HTERT RPE-1 (cell line): ENCODE results near the gene LDAH.
"Not testable (repeated sequence)": the region's sequence is repeated elsewhere in the genome, so short reads cannot be mapped to it uniquely, and the experiment has no call there.

Experiments used
- in situ Hi-C: fragments of 300-500 bp; cut with MboI; formaldehyde crosslinking; loops from 4 replicates; pipeline ENCODE4 v1.14.3; 2020; ENCODE audit warnings: low sequenced_read_pairs

Gene LDAH

GRCh38 chr2:20724500-20725053, 98.3 kb downstream of the LDAH start:
- in situ Hi-C loops = no loop called here

GRCh38 chr2:20723543-20723942, 99.4 kb downstream of the LDAH start:
- in situ Hi-C loops = no loop called here

- in situ Hi-C loops = no loop called here
These were observed 100.2 kb downstream of the LDAH start for GRCh38 chr2:20722592-20723240.

GRCh38 chr2:20717641-20718040, 105.3 kb downstream of the LDAH start:
- in situ Hi-C loops = no loop called here

GRCh38 chr2:20716164-20716563, 106.7 kb downstream of the LDAH start:
- in situ Hi-C loops = not testable (repeated sequence)

GRCh38 chr2:20714412-20714811, 108.5 kb downstream of the LDAH start:
- in situ Hi-C loops = not testable (repeated sequence)

GRCh38 chr2:20713585-20713984, 109.3 kb downstream of the LDAH start:
- in situ Hi-C loops = not testable (repeated sequence)

GRCh38 chr2:20711641-20712040, 111.3 kb downstream of the LDAH start:
- in situ Hi-C loops = not testable (repeated sequence)

GRCh38 chr2:20707601-20708000, 115.3 kb downstream of the LDAH start:
- in situ Hi-C loops = no loop called here

GRCh38 chr2:20706786-20707185, 116.1 kb downstream of the LDAH start:
- in situ Hi-C loops = no loop called here

- in situ Hi-C loops = no loop called here
These were observed 116.7 kb downstream of the LDAH start for GRCh38 chr2:20706217-20706616.

- in situ Hi-C loops = no loop called here
These were observed 118.0 kb downstream of the LDAH start for GRCh38 chr2:20704886-20705285.

- in situ Hi-C loops = no loop called here
These were observed 120.3 kb downstream of the LDAH start for GRCh38 chr2:20702563-20702962.

- in situ Hi-C loops = no loop called here
These were observed 123.8 kb downstream of the LDAH start for GRCh38 chr2:20698916-20699613.

GRCh38 chr2:20697322-20697934, 125.5 kb downstream of the LDAH start:
- in situ Hi-C loops = no loop called here

GRCh38 chr2:20696366-20696765, 126.5 kb downstream of the LDAH start:
- in situ Hi-C loops = no loop called here

GRCh38 chr2:20693317-20693716, 129.6 kb downstream of the LDAH start:
- in situ Hi-C loops = no loop called here

GRCh38 chr2:20692081-20692480, 130.8 kb downstream of the LDAH start:
- in situ Hi-C loops = no loop called here

GRCh38 chr2:20691076-20691734, 131.7 kb downstream of the LDAH start:
- in situ Hi-C loops = no loop called here

- in situ Hi-C loops = no loop called here
These were observed 133.3 kb downstream of the LDAH start for GRCh38 chr2:20689428-20690264.
